ENCODE measurements around the gene MAGEF1.

The MAGEF1 gene

GRCh38 chr3:184749168-184749744 lies 37.4 kb upstream of the MAGEF1 start:
- Histone ChIP-seq H3K9me3 (replicated peaks in 1 of 2; ENCODE audit: control insufficient read depth in 2 of 2, insufficient read depth in 1 of 2, low read depth in 1 of 2, low read length in 2 of 2) (no peaks in the 10 kb centered on the region), H3K27ac (replicated peaks; ENCODE audit: low read length) (no peak overlapping the region), H3K4me3 (ENCODE audit: low read length in 2 of 2) (no peak overlapping the region), H3K14ac (ENCODE audit: low read length) (no peak overlapping the region), H3K4me1 (ENCODE audit: control insufficient read depth in 2 of 2, insufficient read depth in 1 of 2, low read depth in 1 of 2, low read length in 2 of 2) (peaks cover 4 to 9% of the 10 kb centered on the region in 2 donors), H3K36me3 (replicated peaks in 1 of 2; ENCODE audit: control insufficient read depth in 2 of 2, insufficient read depth in 2 of 2, low read length in 2 of 2) (no peaks in the 10 kb centered on the region), H3K4me2 (ENCODE audit: insufficient read depth, low read length, poor library complexity, severe bottlenecking) (no peak overlapping the region), H3K18ac (ENCODE audit: low read length) (no peak overlapping the region), H4K8ac (ENCODE audit: low read depth, low read length) (no peak overlapping the region), H2BK15ac (ENCODE audit: low read length) (no peak overlapping the region), H2AK5ac (ENCODE audit: low read depth, low read length) (no peak overlapping the region), H2BK12ac (ENCODE audit: low read length) (no peak overlapping the region), H3K9ac (ENCODE audit: low read depth, low read length, poor library complexity) (no peak overlapping the region), H2BK5ac (ENCODE audit: low read length) (no peak overlapping the region), H3K27me3 (ENCODE audit: control insufficient read depth in 3 of 3, insufficient read depth in 3 of 3, low read depth in 1 of 3, low read length in 3 of 3) (peaks cover 0 to 27% (median 3%) of the 10 kb centered on the region in 3 experiments), H2BK120ac (ENCODE audit: low read depth, low read length) (no peak overlapping the region), H4K91ac (ENCODE audit: low read depth, low read length, poor library complexity) (no peak overlapping the region), H3K79me1 (ENCODE audit: low read depth, low read length) (no peaks in the 10 kb centered on the region), H2AFZ (ENCODE audit: low read length) (no peak overlapping the region), H3K23ac (ENCODE audit: low read depth, low read length, poor library complexity) (no peak overlapping the region), H3K4ac (ENCODE audit: low read length) (no peak overlapping the region)
- no CpG with 5 or more reads among the region's 2 CpGs for WGBS, 2 donors (ENCODE audit: extremely low coverage in 2 of 2, insufficient read length in 2 of 2, insufficient replicate concordance in 1 of 2)
- DNase-seq (ENCODE audit: low spot score): no peak

- H3K27me3 ChIP-seq (ENCODE audit: control insufficient read depth in 3 of 3, insufficient read depth in 3 of 3, low read depth in 1 of 3, low read length in 3 of 3): peaks cover 0 to 27% (median 3%) of the 10 kb centered on the region in 3 experiments
Observed at GRCh38 chr3:184748219-184749135, 36.6 kb upstream of the MAGEF1 start.

GRCh38 chr3:184746131-184747120 lies 34.6 kb upstream of the MAGEF1 start:
- H4K91ac ChIP-seq (ENCODE audit: low read depth, low read length, poor library complexity): no peak overlapping the region
- no peak overlapping the region for H2AFZ ChIP-seq (ENCODE audit: low read length)
- H3K27ac ChIP-seq (replicated peaks; ENCODE audit: low read length): no peak overlapping the region
- H3K23ac ChIP-seq (ENCODE audit: low read depth, low read length, poor library complexity): no peak overlapping the region
- DNase-seq (ENCODE audit: low spot score): no peak
- H3K36me3 ChIP-seq (replicated peaks in 1 of 2; ENCODE audit: control insufficient read depth in 2 of 2, insufficient read depth in 2 of 2, low read length in 2 of 2): no peaks in the 10 kb centered on the region
- peaks cover 0 to 27% (median 3%) of the 10 kb centered on the region in 3 experiments for H3K27me3 ChIP-seq (ENCODE audit: control insufficient read depth in 3 of 3, insufficient read depth in 3 of 3, low read depth in 1 of 3, low read length in 3 of 3)
- H3K4me1 ChIP-seq (ENCODE audit: control insufficient read depth in 2 of 2, insufficient read depth in 1 of 2, low read depth in 1 of 2, low read length in 2 of 2): peaks cover 8 to 10% of the 10 kb centered on the region in 2 donors
- no peaks in the 10 kb centered on the region for H3K9me3 ChIP-seq (replicated peaks in 1 of 2; ENCODE audit: control insufficient read depth in 2 of 2, insufficient read depth in 1 of 2, low read depth in 1 of 2, low read length in 2 of 2)
- no peak overlapping the region for H2BK5ac ChIP-seq (ENCODE audit: low read length)
- no peak overlapping the region for H3K4ac ChIP-seq (ENCODE audit: low read length)
- H3K4me3 ChIP-seq (ENCODE audit: low read length in 2 of 2): no peak overlapping the region
- no peak overlapping the region for H3K18ac ChIP-seq (ENCODE audit: low read length)
- no peak overlapping the region for H2BK120ac ChIP-seq (ENCODE audit: low read depth, low read length)
- H3K4me2 ChIP-seq (ENCODE audit: insufficient read depth, low read length, poor library complexity, severe bottlenecking): no peak overlapping the region
- peak overlapping the region; percentile 46 for H2BK12ac ChIP-seq (ENCODE audit: low read length)
- H4K8ac ChIP-seq (ENCODE audit: low read depth, low read length): no peak overlapping the region
- H2BK15ac ChIP-seq (ENCODE audit: low read length): no peak overlapping the region
- H2AK5ac ChIP-seq (ENCODE audit: low read depth, low read length): peak overlapping the region; percentile 1
- no CpG with 5 or more reads among the region's 14 CpGs for WGBS, 2 donors (ENCODE audit: extremely low coverage in 2 of 2, insufficient read length in 2 of 2, insufficient replicate concordance in 1 of 2)
- peak overlapping the region; percentile 27 for H3K14ac ChIP-seq (ENCODE audit: low read length)
- H3K9ac ChIP-seq (ENCODE audit: low read depth, low read length, poor library complexity): no peak overlapping the region
- H3K79me1 ChIP-seq (ENCODE audit: low read depth, low read length): no peaks in the 10 kb centered on the region

More at GRCh38 chr3:184748219-184749135, 36.6 kb upstream of the MAGEF1 start:
- H3K4me1 ChIP-seq (ENCODE audit: control insufficient read depth in 2 of 2, insufficient read depth in 1 of 2, low read depth in 1 of 2, low read length in 2 of 2): peaks cover 4 to 9% of the 10 kb centered on the region in 2 donors
- H3K9ac ChIP-seq (ENCODE audit: low read depth, low read length, poor library complexity): no peak overlapping the region
- no peak overlapping the region for H3K4ac ChIP-seq (ENCODE audit: low read length)
- no peaks in the 10 kb centered on the region for H3K36me3 ChIP-seq (replicated peaks in 1 of 2; ENCODE audit: control insufficient read depth in 2 of 2, insufficient read depth in 2 of 2, low read length in 2 of 2)
- no peak overlapping the region for H2AFZ ChIP-seq (ENCODE audit: low read length)
- H3K18ac ChIP-seq (ENCODE audit: low read length): no peak overlapping the region
- no peaks in the 10 kb centered on the region for H3K79me1 ChIP-seq (ENCODE audit: low read depth, low read length)
- no peak overlapping the region for H3K27ac ChIP-seq (replicated peaks; ENCODE audit: low read length)
- no peak overlapping the region for H3K14ac ChIP-seq (ENCODE audit: low read length)
- H2BK12ac ChIP-seq (ENCODE audit: low read length): no peak overlapping the region
- no peak overlapping the region for H2AK5ac ChIP-seq (ENCODE audit: low read depth, low read length)
- H4K8ac ChIP-seq (ENCODE audit: low read depth, low read length): no peak overlapping the region
- DNase-seq (ENCODE audit: low spot score): no peak
- H2BK15ac ChIP-seq (ENCODE audit: low read length): no peak overlapping the region
- no peaks in the 10 kb centered on the region for H3K9me3 ChIP-seq (replicated peaks in 1 of 2; ENCODE audit: control insufficient read depth in 2 of 2, insufficient read depth in 1 of 2, low read depth in 1 of 2, low read length in 2 of 2)
- no CpG with 5 or more reads among the region's 8 CpGs for WGBS, 2 donors (ENCODE audit: extremely low coverage in 2 of 2, insufficient read length in 2 of 2, insufficient replicate concordance in 1 of 2)
- H3K23ac ChIP-seq (ENCODE audit: low read depth, low read length, poor library complexity): no peak overlapping the region
- no peak overlapping the region for H4K91ac ChIP-seq (ENCODE audit: low read depth, low read length, poor library complexity)
- H3K4me2 ChIP-seq (ENCODE audit: insufficient read depth, low read length, poor library complexity, severe bottlenecking): no peak overlapping the region
- H2BK5ac ChIP-seq (ENCODE audit: low read length): no peak overlapping the region
- H2BK120ac ChIP-seq (ENCODE audit: low read depth, low read length): no peak overlapping the region
- no peak overlapping the region for H3K4me3 ChIP-seq (ENCODE audit: low read length in 2 of 2)

Data from neuronal stem cell (in vitro differentiated cells).